ENCODE measurements around the gene TRIM17. TPM values are rescaled to one million over a fixed set of nuclear protein-coding genes. Genes with fewer than 3 reads are reported as not detected.

TRIM17 gene
- total RNA-seq, 2 donors from 2014 or later = 1.7 to 1.9 TPM

GRCh38 chr1:228393268-228393701 is 23.4 kb downstream of the TRIM17 start:
- H3K36me3 Mint-ChIP-seq (ENCODE audit: low read depth) = peaks cover 52% of the 10 kb centered on the region
- no peaks in the 10 kb centered on the region for H3K4me1 Mint-ChIP-seq
- ATAC-seq (replicated peaks) = peak; percentile 39
- no peaks in the 10 kb centered on the region for H3K27me3 Mint-ChIP-seq
- H3K27ac Mint-ChIP-seq = no peak overlapping the region
- no peaks in the 10 kb centered on the region for H3K9me3 Mint-ChIP-seq
- no peak overlapping the region for H3K4me3 Mint-ChIP-seq

- no peaks in the 10 kb centered on the region for H3K4me1 Mint-ChIP-seq
- no peak overlapping the region for H3K27ac Mint-ChIP-seq
- peak; percentile 12 for ATAC-seq (replicated peaks)
- H3K36me3 Mint-ChIP-seq (ENCODE audit: low read depth) = peaks cover 43% of the 10 kb centered on the region
- H3K27me3 Mint-ChIP-seq = no peaks in the 10 kb centered on the region
- no peaks in the 10 kb centered on the region for H3K9me3 Mint-ChIP-seq
- H3K4me3 Mint-ChIP-seq = no peak overlapping the region
Observed at GRCh38 chr1:228392111-228392936, 24.3 kb downstream of the TRIM17 start.

- H3K4me1 Mint-ChIP-seq = no peaks in the 10 kb centered on the region
- ATAC-seq (replicated peaks) = peak; percentile 26
- no peaks in the 10 kb centered on the region for H3K9me3 Mint-ChIP-seq
- peaks cover 38% of the 10 kb centered on the region for H3K36me3 Mint-ChIP-seq (ENCODE audit: low read depth)
- no peak overlapping the region for H3K27ac Mint-ChIP-seq
- H3K27me3 Mint-ChIP-seq = no peaks in the 10 kb centered on the region
- no peak overlapping the region for H3K4me3 Mint-ChIP-seq
Observed at GRCh38 chr1:228391411-228392020, 25.1 kb downstream of the TRIM17 start.

- Mint-ChIP-seq H3K4me3 (no peak overlapping the region), H3K36me3 (ENCODE audit: low read depth) (peaks cover 30% of the 10 kb centered on the region), H3K27ac (peak overlapping the region; percentile 63), H3K9me3 (no peaks in the 10 kb centered on the region), H3K4me1 (no peaks in the 10 kb centered on the region), H3K27me3 (no peaks in the 10 kb centered on the region)
- no peak for ATAC-seq (replicated peaks)
Observed at GRCh38 chr1:228390649-228391048, 26.0 kb downstream of the TRIM17 start.

- Mint-ChIP-seq H3K9me3 (no peaks in the 10 kb centered on the region), H3K27me3 (no peaks in the 10 kb centered on the region), H3K4me1 (no peaks in the 10 kb centered on the region), H3K4me3 (no peak overlapping the region), H3K27ac (no peak overlapping the region), H3K36me3 (ENCODE audit: low read depth) (peaks cover 2% of the 10 kb centered on the region)
- ATAC-seq (replicated peaks) = no peak
Observed at GRCh38 chr1:228387321-228387720, 29.3 kb downstream of the TRIM17 start.

- Mint-ChIP-seq H3K27me3 (no peaks in the 10 kb centered on the region), H3K4me3 (no peak overlapping the region), H3K36me3 (ENCODE audit: low read depth) (no peaks in the 10 kb centered on the region), H3K9me3 (no peaks in the 10 kb centered on the region), H3K27ac (no peak overlapping the region), H3K4me1 (no peaks in the 10 kb centered on the region)
- no peak for ATAC-seq (replicated peaks)
Observed at GRCh38 chr1:228385232-228385631, 31.4 kb downstream of the TRIM17 start.

- Mint-ChIP-seq H3K36me3 (ENCODE audit: low read depth) (peaks cover 4% of the 10 kb centered on the region), H3K4me1 (no peaks in the 10 kb centered on the region), H3K27me3 (peaks cover 4% of the 10 kb centered on the region), H3K9me3 (no peaks in the 10 kb centered on the region), H3K27ac (no peak overlapping the region), H3K4me3 (no peak overlapping the region)
- ATAC-seq (replicated peaks) = no peak
Observed at GRCh38 chr1:228383773-228384172, 32.9 kb downstream of the TRIM17 start.

- no peak for ATAC-seq (replicated peaks)
- Mint-ChIP-seq H3K9me3 (no peaks in the 10 kb centered on the region), H3K4me1 (no peaks in the 10 kb centered on the region)
Observed at GRCh38 chr1:228381356-228381755, 35.3 kb downstream of the TRIM17 start.

GRCh38 chr1:228379666-228380065 is 37.0 kb downstream of the TRIM17 start:
- H3K36me3 Mint-ChIP-seq (ENCODE audit: low read depth) = peaks cover 5% of the 10 kb centered on the region
- H3K27ac Mint-ChIP-seq = no peak overlapping the region
- peaks cover 5% of the 10 kb centered on the region for H3K27me3 Mint-ChIP-seq
- H3K9me3 Mint-ChIP-seq = no peaks in the 10 kb centered on the region
- H3K4me1 Mint-ChIP-seq = no peaks in the 10 kb centered on the region
- no peak for ATAC-seq (replicated peaks)
- H3K4me3 Mint-ChIP-seq = peak overlapping the region; percentile 87

More at GRCh38 chr1:228381356-228381755, 35.3 kb downstream of the TRIM17 start:
- Mint-ChIP-seq H3K27ac (no peak overlapping the region), H3K27me3 (peaks cover 5% of the 10 kb centered on the region), H3K36me3 (ENCODE audit: low read depth) (peaks cover 5% of the 10 kb centered on the region), H3K4me3 (no peak overlapping the region)

- no peak for ATAC-seq (replicated peaks)
- H3K4me3 Mint-ChIP-seq = peak overlapping the region; percentile 87
- H3K27me3 Mint-ChIP-seq = peaks cover 5% of the 10 kb centered on the region
- no peaks in the 10 kb centered on the region for H3K4me1 Mint-ChIP-seq
- no peak overlapping the region for H3K27ac Mint-ChIP-seq
- peaks cover 5% of the 10 kb centered on the region for H3K36me3 Mint-ChIP-seq (ENCODE audit: low read depth)
- H3K9me3 Mint-ChIP-seq = no peaks in the 10 kb centered on the region
Observed at GRCh38 chr1:228378873-228379460, 37.7 kb downstream of the TRIM17 start.

- peak; percentile 76 for ATAC-seq (replicated peaks)
- peak overlapping the region; percentile 87 for H3K4me3 Mint-ChIP-seq
- H3K36me3 Mint-ChIP-seq (ENCODE audit: low read depth) = peaks cover 5% of the 10 kb centered on the region
- H3K9me3 Mint-ChIP-seq = no peaks in the 10 kb centered on the region
- peaks cover 5% of the 10 kb centered on the region for H3K27me3 Mint-ChIP-seq
- H3K4me1 Mint-ChIP-seq = no peaks in the 10 kb centered on the region
- no peak overlapping the region for H3K27ac Mint-ChIP-seq
Observed at GRCh38 chr1:228378090-228378872, 38.4 kb downstream of the TRIM17 start.

- no peak overlapping the region for H3K27ac Mint-ChIP-seq
- H3K36me3 Mint-ChIP-seq (ENCODE audit: low read depth) = peaks cover 5% of the 10 kb centered on the region
- no peaks in the 10 kb centered on the region for H3K4me1 Mint-ChIP-seq
- no peak for ATAC-seq (replicated peaks)
- H3K4me3 Mint-ChIP-seq = peak overlapping the region; percentile 87
- peaks cover 5% of the 10 kb centered on the region for H3K27me3 Mint-ChIP-seq
- H3K9me3 Mint-ChIP-seq = no peaks in the 10 kb centered on the region
Observed at GRCh38 chr1:228377664-228378089, 39.0 kb downstream of the TRIM17 start.

GRCh38 chr1:228376651-228377631 is 39.7 kb downstream of the TRIM17 start:
- Mint-ChIP-seq H3K27me3 (peaks cover 5% of the 10 kb centered on the region), H3K4me1 (no peaks in the 10 kb centered on the region), H3K27ac (no peak overlapping the region), H3K9me3 (no peaks in the 10 kb centered on the region), H3K36me3 (ENCODE audit: low read depth) (peaks cover 5% of the 10 kb centered on the region), H3K4me3 (peak overlapping the region; percentile 87)
- ATAC-seq (replicated peaks) = no peak
